ENCODE results near the gene NGEF. TPM values are rescaled to one million over a fixed set of nuclear protein-coding genes. Genes with fewer than 3 reads are reported as not detected.

Gene NGEF
- total RNA-seq, 1 donor from 2014 or later: 0.35 TPM

DNA sequence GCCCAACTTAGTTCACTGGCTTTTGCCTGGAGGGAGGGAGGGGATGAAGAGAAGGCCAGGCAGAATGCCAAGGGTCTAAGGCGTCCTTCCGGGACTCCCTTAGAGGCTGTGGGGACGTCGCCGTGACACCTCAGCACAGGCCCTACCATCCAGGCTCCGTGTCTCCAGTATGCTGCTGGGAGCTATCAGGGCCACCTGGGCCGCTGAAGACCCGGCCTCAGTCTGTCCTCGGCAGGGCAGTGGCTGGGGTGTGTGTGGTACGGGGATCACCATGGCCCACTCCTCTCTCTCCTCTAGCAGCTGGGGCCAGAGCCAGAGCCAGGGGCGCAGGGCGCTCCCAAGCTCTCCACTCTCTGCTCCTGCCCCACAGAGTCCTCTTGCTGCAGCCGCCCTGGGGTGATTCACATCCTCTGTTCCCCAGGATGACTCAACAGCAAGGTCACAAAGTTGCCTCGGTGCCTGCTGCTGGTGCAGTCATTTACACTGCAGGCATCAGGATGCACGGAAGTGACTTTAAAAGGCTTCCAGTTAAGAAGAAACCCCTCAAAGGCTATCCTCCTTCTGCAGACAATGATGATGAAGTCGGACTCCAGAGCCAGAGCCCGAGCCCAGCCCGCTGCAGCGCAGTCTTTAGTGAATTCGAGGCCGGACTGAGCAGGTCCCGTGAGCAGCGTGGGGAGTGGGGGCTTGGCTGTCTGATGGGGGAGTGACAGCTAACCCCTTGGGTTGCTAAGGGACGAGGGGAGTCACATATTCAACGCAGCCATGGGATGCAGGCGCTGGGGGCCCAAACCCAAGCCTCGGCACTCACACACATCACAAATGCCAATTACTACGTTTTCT lies 111.1 kb downstream of the NGEF start:
- no peak for DNase-seq (ENCODE audit: low spot score)

DNA sequence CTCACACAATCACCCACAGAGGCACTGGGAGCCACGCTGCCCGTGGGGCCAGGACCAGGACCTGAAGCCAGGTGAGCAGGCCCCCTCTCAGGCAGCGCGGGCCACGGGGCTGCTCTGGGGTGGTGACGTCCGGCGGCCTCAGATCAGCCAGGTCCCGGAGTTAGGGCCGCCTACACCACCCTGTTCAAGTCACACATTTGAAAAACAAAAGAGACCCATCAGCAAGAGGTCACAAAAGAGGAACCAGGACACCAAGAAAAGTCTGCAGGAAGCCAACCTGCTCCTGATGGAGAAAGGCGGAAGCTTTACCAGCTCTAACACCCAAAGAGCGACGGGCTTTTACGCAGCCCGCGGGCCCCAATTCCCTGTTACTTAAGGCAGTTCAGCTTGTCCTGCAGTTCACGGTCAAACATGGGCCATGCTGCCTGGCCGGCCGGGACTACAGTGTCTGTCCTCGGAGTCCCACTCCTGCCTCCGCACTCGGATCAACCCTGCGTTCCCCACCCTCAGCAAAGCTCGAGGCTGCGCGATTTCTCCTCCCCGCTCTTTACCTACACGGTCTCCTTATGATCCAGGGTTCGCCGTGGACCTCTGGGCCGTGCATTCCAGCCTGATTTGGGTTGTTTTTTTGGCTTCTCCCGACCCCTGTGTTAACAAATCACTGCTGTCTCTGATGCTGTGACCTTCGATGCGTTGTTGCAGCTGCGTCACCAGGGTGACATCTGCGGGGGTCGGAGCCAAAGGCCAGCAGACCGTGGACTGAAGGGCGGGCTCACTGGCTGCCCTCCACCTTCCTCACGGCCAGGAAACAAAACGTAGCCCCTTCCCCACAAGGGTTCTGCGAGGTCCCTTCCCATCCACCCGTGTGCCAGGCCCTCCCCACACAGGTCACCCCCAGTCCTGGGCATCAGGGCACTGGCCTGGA lies 112.0 kb downstream of the NGEF start:
- DNase-seq (ENCODE audit: low spot score): no peak

DNA sequence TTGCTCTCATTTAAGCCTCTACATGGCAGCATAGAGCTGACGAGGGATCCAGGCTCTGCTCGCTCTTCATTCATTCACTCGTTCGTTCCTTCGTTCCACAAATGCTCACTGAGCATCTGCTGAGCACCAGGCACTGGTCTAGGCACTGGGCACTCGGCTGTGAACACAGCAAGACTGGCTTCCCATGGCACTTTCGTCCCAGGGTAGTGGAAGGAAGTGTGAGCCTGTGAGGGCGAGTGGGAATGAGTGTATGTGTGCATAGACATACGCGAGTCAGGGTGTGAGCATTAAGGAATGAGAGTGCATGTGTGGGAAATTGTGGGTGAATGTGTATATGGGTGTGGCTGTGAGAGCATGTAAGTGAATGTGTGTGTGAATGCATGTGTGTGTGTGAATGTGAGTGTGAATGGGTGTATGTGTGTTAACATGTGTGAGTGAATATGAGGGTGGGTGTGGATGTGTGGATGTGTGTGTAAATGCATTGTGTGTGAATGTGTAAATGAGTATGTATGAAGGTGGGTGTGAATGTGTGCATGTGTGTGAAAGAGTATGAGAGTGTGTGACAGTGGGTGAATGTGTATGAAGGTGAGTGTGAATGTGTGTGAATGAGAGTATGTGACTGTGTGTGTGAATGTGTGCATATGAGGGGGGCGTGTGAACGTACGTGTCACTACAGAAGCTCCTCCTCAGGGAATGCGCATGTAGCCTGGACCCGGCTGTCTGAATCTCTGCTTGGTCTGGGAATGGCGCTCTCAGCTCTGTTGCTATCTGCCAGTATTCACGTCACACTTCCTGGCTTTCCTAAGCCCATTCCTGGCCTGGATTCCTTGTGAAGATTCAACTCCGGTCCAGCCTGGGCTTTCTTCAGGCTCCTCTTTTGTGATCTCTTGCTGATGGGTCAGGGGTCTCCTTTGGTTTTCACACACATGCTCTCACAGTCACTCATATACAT lies 114.2 kb downstream of the NGEF start:
- DNase-seq (ENCODE audit: low spot score): no peak

- DNase-seq (ENCODE audit: low spot score): no peak
These were observed 115.3 kb downstream of the NGEF start for GRCh38 chr2:232897598-232898408.

DNA sequence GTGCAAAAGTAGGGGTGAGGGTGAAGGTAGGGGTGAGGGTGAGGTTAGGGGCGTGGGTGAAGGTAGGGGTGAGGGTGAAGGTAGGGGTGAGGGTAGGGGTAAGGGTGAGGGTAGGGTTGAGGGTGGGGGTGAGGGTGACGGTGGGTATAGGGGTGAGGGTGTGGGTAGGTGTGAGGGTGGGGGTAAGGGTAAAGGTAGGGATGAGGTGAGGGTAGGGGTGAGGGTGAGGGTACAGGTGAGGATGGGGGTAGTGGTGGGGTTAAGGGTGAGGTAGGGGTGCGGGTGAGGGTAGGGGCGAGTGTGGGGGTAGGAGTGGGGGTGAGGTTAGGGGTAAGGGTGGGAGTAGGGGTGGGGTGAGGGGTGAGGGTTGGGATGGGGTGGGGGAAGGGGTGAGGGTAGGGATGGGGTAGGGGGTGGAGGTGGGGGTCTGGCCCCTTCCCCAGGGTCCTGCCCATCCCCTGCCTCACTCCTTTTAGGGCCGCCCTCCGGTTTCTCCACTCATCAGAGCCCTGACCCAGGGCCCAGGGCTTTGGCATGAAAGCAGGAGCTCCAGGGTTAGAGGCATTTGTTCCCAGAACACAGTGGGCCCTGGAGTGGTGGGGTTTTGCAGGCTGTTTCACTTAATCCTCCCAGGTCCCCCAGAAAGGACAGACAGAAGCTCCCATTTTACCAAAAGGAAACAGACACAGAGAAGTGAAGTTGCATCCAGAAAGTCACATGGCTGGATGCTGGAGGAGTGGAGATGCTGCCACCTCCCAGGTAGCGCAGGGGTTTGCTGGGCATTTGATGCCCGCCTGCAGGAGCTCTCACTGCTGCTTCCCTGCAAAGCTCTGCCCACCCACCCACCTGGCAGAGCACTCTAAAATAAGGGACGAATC lies 116.1 kb downstream of the NGEF start:
- DNase-seq (ENCODE audit: low spot score): no peak

DNA sequence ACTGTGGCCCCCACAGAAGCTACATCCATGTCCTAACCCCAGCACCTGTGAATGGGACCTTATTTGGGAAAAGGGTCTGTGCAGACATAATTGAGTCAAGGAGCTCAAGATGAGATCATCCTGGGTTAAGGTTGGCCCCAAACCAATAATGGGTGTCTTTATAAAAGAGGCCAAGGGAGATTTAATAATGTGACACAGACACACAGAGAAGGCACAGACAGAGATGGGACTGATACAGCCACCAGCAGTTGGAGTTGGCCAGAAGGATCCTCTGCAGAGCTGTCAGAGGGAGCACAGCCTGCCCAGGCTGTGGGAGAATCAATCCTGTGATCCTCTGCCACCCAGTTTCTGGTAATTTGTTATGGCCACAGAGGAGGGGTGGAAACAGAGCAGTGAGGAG lies 116.9 kb downstream of the NGEF start:
- DNase-seq (ENCODE audit: low spot score): no peak

DNA sequence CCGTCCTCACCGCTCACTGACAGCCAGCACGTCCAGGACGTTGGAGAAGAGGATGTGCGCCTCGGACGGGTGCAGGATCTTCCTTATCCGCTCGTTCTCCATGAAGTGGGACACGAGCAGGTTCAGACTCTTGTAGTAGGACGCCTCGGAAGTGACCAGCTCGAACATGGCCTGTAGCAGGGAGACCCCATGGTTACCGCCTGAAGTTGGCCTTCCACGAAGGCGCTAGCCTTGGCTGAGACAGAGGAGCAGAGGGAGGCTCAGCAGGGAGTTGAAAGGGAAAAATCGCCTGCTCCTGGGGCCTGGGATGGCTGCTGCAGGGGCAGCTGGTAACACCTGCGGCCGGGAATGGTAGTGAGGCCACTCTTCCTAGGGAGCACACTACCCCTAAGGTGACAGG lies 118.3 kb downstream of the NGEF start:
- no peak for DNase-seq (ENCODE audit: low spot score)

DNA sequence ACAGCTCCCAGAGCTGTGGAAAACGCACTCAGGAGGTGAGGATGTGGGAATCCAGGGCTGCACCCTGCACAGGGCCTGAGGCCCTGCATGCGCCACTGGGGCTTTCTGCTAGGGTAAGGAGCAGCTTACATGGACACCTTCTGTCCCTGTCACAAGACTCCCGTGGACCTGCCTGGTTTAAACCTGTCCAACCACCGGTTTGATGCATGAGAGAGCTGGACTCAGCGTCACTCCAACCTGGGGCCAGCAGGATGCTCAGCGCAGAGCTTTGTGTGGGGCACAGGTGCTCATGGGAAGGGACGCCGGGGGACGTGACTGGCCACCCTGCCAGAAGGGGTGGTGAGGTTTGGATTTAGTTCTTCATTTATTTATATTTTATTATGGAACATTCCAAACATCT lies 118.8 kb downstream of the NGEF start:
- peak; percentile 76 for DNase-seq (ENCODE audit: low spot score)

DNA sequence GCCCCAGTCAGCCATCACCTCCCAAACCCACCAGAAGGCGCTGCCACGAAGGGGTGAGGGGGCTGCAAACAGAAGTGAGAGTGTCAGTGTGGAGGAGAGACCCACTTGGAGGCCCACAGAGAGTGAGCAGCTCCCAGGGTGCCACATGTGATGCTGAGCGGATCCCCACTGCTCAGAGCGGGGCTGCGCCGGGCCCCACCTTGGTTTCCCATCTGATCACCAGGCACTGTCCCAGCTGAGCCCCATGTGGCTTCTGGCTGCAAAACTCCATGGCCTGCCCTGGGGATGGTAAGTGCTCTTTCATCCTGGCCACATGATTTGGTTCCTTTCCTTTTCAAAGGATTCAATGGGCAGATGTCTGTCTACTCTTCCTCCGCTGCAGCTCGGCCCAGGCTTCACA lies 119.2 kb downstream of the NGEF start:
- peak; percentile 55 for DNase-seq (ENCODE audit: low spot score)

DNA sequence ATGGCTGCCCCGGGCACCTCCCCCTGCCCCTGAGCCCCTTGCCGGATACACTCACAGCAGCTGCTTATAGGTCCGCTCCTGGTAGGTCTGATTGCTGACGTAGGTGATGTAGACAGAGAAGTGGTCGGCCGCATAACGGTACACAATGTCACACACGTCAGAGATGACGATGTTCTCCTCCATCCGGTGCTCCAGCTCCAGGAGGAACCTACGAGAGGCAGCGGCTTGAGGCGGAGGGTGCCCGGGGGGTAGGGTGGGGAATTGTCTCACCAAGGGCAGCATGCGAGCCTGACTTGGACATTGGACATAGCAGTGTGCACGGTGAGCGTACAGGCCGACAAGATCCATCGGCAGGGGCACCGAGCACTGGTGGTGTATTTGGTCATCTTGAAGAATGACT lies 120.2 kb downstream of the NGEF start:
- peak; percentile 73 for DNase-seq (ENCODE audit: low spot score)

DNA sequence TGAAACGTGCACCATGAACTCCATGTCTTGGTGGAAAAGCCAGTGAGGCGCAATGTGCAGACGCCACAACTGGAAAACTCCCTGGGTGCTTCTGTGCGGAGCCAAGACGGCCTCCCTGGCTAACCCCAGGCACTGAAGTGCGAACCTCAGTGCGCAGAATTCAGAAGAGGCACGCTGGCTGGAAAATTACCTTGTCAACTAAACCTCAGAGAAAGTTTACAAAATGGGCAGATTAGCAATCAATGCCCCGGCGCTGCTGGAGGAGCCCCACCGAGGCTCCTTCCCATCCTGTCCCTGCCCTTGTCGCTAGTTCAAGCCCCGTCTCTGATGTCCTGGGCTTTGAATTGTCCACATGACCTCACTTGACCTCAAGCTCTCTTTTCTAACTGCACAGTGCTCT lies 120.8 kb downstream of the NGEF start:
- no peak for DNase-seq (ENCODE audit: low spot score)

GRCh38 chr2:232891621-232892071 lies 121.4 kb downstream of the NGEF start:
- no peak for DNase-seq (ENCODE audit: low spot score)

- DNase-seq (ENCODE audit: low spot score): no peak
These were observed 122.0 kb downstream of the NGEF start for GRCh38 chr2:232890896-232891601.

GRCh38 chr2:232890536-232890895 lies 122.5 kb downstream of the NGEF start:
- peak; percentile 87 for DNase-seq (ENCODE audit: low spot score)

DNA sequence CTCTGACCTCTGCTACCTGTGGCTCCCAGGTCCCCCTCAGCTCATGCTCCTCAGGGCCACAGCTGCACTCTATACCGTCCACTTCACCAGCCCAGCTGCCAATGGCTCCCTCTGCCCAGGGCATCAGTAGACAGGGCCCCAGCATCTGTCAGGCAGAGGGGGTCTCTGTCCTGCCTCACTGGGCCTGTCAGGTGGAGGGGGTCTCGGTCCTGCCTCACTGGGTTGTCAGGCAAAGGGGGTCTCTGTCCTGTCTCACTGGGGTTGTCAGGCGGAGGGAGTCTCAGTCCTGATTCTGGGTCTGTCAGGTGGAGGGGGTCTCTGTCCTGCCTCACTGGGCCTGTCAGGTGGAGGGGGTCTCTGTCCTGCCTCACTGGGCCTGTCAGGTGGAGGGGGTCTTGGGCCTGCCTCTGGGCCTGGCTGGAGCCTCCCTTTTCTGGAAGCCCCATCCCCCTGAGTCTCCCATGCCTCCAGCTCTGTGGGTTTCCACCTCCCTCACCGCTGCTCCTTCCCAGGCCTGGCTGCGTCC lies 123.1 kb downstream of the NGEF start:
- no peak for DNase-seq (ENCODE audit: low spot score)

DNA sequence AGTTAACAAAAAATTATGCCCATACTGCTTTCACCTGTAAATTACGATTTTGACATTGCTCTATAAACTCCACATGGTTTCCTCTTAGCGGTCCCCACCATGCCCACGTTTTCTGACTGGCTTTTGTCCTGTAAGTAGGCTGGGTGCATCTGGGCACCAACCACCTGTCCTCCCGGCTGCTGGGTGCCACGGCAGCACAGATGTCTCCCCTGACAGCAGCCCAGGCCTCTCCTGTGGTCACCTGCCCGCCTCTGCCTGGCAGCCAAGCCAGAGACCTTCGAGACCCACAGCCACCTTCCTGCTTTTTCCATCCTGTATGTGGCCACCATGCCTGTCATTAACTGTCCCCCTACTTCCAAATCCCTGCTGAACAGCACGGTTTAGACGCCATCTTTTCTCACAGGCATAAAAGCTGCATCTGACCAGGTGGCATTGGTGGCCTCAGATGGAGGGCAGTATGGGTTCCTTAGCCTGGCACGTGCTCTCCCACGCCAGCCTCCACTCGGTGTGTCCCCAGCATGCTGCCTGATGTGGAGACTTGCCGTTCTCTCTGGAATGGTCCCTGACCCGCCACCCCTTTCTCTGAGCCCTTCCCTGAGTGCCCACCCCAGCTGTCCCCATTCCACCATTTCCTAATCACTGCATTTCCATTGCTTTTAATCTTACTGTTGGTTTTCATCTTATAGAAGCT lies 124.1 kb downstream of the NGEF start:
- DNase-seq (ENCODE audit: low spot score): no peak

- peak; percentile 68 for DNase-seq (ENCODE audit: low spot score)
These were observed 124.8 kb downstream of the NGEF start for GRCh38 chr2:232888099-232888836.

Measured in mesenteric fat pad (tissue), 1 donor.